ENCODE measurements around the gene PCGF2. TPM values are rescaled to one million over a fixed set of nuclear protein-coding genes. Genes with fewer than 3 reads are reported as not detected.

The PCGF2 gene
- total and polyA plus RNA-seq, 9 of the 15 experiments (the other 6 are each of a cell fraction or from before 2014, with no cell fraction given), result 1.3 to 33.4 (median 7.0) TPM

GRCh38 chr17:38751808-38752307 lies 3.7 kb upstream of the PCGF2 start (continued):
- no peak for TF ChIP-seq TSHZ1 (CRISPR knock-in tag; IDR thresholded peaks at IDR 0.05)
- peak; percentile 99 for TF ChIP-seq TBP (optimal IDR thresholded peaks at IDR 0.05; ENCODE audit: low read depth, low read length)
- no peak for TF ChIP-seq MYC (IDR thresholded peaks at IDR 0.05; ENCODE audit: low read depth, low read length)
- TF ChIP-seq MYC (CRISPR knock-in tag; IDR thresholded peaks at IDR 0.05; ENCODE audit: borderline replicate concordance, low read depth), result no peak
- peak; percentile 99 for TF ChIP-seq POLR2H (tag; IDR thresholded peaks at IDR 0.05; ENCODE audit: low read depth)
- peak; percentile 69; the same call in 1 of the 2 replicates for TF ChIP-seq VEZF1 (CRISPR knock-in tag; IDR thresholded peaks at IDR 0.05)
- no peak for TF ChIP-seq DDX20 (tag; IDR thresholded peaks at IDR 0.05; ENCODE audit: low read depth)
- TF ChIP-seq ZSCAN29 (IDR thresholded peaks at IDR 0.05), result no peak
- TF ChIP-seq GTF2A2 (tag; IDR thresholded peaks at IDR 0.05), result no peak
- TF ChIP-seq NONO (IDR thresholded peaks at IDR 0.05; ENCODE audit: low read depth in 2 of 2, low read length in 1 of 2), result no peak
- peak in 1 of 2 experiments; percentile 95; a peak in 2 of 4 replicates for TF ChIP-seq HDAC1 (IDR thresholded peaks at IDR 0.05)
- TF ChIP-seq SAP30 (IDR thresholded peaks at IDR 0.05; ENCODE audit: borderline replicate concordance, insufficient read depth, low read depth, low read length, poor library complexity, severe bottlenecking), result peak; percentile 77
- peak; percentile 94 for TF ChIP-seq CEBPB (tag; IDR thresholded peaks at IDR 0.05)
- peak; percentile 85 for TF ChIP-seq NFIC (IDR thresholded peaks at IDR 0.05)
- TF ChIP-seq CHD4 (IDR thresholded peaks at IDR 0.05; ENCODE audit: insufficient read depth, insufficient replicate concordance, low read depth, low read length, poor library complexity, severe bottlenecking), result peak; percentile 56
- TF ChIP-seq EWSR1 (IDR thresholded peaks at IDR 0.05; ENCODE audit: borderline replicate concordance, low read depth, partially characterized antibody), result no peak
- 0 out of 2 replicates have a peak, but pooled peaks have one; percentile 23 for TF ChIP-seq NBN (IDR thresholded peaks at IDR 0.05; ENCODE audit: low read depth)

Data from K562 (cell line).